HG02938 (cell line): ENCODE data around the gene SPNS3.

Experiments used
- ATAC-seq: cut with Tn5 transposase; IDR thresholded peaks from one replicate; pipeline ENCODE4 v1.9.1; 2021; ENCODE audit warnings: mild to moderate bottlenecking, moderate library complexity; ENCODE audit not compliant: unreplicated experiment

SPNS3 gene

GRCh38 chr17:4522661-4523060, 88.9 kb downstream of the SPNS3 start:
- ATAC-seq = no peak

- no peak for ATAC-seq
Observed at GRCh38 chr17:4523946-4524345, 90.2 kb downstream of the SPNS3 start.

DNA sequence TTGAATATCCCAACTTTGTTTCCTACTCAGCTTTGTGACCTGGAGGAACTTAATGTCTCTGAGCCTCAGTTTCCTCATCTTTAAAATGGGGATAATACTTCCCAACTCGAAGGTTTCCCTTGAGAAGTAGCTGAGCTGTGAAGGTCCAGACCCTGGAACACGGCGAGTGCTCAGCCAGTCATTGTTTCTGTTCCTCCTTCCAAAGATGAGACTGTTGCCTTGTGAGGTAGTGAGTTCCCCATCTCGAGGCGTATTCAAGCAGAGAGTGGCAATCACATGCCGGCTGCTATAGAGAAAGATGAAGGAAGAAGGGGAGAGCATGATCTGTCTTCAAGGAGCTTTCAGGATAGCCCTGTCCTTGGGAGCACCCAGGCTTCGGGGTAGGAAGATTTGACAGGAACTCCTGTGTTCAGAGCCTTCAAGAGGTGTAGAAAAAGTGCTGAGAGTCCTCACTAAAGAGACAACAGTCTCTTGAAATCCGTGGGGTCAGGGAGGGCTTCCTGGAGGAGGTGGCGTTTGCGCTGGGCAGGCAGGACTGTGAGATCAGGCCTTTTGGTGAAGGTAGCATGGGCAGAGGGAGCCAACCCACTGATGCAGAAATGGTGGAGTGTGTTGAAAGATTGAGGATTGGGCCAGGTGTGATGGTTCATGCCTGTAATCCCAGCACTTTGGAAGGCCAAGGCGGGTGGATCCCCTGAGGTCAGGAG, 92.1 kb downstream of the SPNS3 start:
- ATAC-seq = no peak

DNA sequence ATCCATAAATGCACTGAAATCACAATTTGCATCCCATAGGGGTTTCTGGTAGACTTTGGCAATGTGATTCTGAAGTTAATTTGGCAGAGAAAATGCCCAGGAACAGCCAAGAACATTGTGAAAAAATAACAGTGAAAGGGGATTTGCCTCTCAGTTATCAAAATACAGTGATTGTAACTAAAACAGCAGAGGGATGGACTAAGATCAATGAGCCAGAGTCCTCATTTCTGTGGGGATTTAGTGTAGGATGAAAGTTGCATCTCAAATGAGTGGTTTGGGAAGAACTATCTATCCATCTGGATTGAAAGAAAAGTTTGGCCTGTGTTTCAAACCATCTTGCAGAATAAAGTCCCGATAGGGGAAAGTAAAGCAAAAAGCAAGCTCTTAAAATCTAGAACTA, 93.4 kb downstream of the SPNS3 start:
- ATAC-seq = no peak

DNA sequence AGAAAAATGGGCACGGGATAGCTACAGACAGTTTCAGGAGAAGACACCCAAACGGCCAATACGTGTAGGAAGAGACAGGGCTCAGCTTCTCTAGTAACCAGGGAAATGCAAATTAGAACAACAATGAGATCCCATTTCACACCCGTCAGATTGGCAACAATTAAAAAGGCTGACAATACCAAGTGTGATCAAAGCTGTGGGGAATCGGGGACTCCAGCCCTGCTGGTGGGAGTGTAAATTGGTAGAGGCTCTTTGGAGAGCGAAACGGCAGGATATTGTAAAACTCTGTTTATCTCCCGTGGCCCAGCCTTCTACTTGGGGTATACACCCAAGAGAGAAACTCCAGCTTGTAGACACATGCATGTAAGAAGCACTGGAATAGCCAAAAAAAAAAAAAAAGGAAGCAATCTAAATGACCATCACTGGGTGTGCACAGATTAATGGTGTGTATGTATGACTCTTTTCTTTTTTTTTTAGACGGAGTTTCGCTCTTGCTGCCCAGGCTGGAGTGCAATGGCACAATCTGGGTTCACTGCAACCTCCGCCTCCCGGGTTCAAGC, 93.9 kb downstream of the SPNS3 start:
- ATAC-seq = no peak

- ATAC-seq = no peak
Observed at GRCh38 chr17:4529533-4530152, 95.9 kb downstream of the SPNS3 start.

- no peak for ATAC-seq
Observed at GRCh38 chr17:4530799-4531730, 97.3 kb downstream of the SPNS3 start.

- no peak for ATAC-seq
Observed at GRCh38 chr17:4531988-4532736, 98.4 kb downstream of the SPNS3 start.

- no peak for ATAC-seq
Observed at GRCh38 chr17:4532860-4533522, 99.3 kb downstream of the SPNS3 start.

- ATAC-seq = no peak
Observed at GRCh38 chr17:4533523-4534504, 100.1 kb downstream of the SPNS3 start.

GRCh38 chr17:4534515-4534914, 100.8 kb downstream of the SPNS3 start:
- ATAC-seq = no peak

GRCh38 chr17:4534928-4535666, 101.4 kb downstream of the SPNS3 start:
- ATAC-seq = no peak

GRCh38 chr17:4535667-4536258, 102.0 kb downstream of the SPNS3 start:
- no peak for ATAC-seq

GRCh38 chr17:4536259-4536741, 102.6 kb downstream of the SPNS3 start:
- no peak for ATAC-seq

- no peak for ATAC-seq
Observed at GRCh38 chr17:4536742-4537411, 103.1 kb downstream of the SPNS3 start.
